HCT116 (cell line): ENCODE data around the gene GTF3C1. TPM values are rescaled to one million over a fixed set of nuclear protein-coding genes. Genes with fewer than 3 reads are reported as not detected.

Experiments used
- ATAC-seq: fragments of 200-7000 bp; cut with Tn5 transposase; 2 replicates; pipeline ENCODE4 v1.9.1; 2020; ENCODE audit warnings: mild to moderate bottlenecking, moderate library complexity
- BruUV-seq: library from RNA; stranded (reverse); fragments of 400-500 nt; replicated peaks from 2 replicates; lab custom pipeline; 2021; lab: Mats Ljungman, UMichigan
- CTCF ChIA-PET: fragments of 300-600 bp; sonication (Branson Sonifier 250); formaldehyde crosslinking; loops from one replicate; lab custom pipeline; 2021; ENCODE audit warnings: antibody characterized with exemption; lab: Charles Lee
- POLR2A ChIA-PET: fragments of 300-600, 350-600 bp; sonication (Branson Sonifier 250); formaldehyde crosslinking; loops from one replicate; lab custom pipeline; 2021; ENCODE audit warnings: antibody characterized with exemption; lab: Charles Lee
- RAD21 ChIA-PET, 2 experiments: fragments of 300-600 bp; sonication (Branson Sonifier 250); formaldehyde crosslinking; loops; one replicate each; lab custom pipeline; 2023; ENCODE audit warnings: low total read pairs in 2 of 2; ENCODE audit not compliant: uncharacterized antibody in 2 of 2, unreplicated experiment in 2 of 2, low non-redundant PET in 1 of 2; lab: Charles Lee
- DNase-seq: peaks from one replicate; pipeline ENCODE4 v3.0.0-alpha.2; 2010; ENCODE audit warnings: low read depth, low spot score
- H2AFZ ChIP-seq: fragments of 200-600 bp; shearing (Covaris generic), sonication (generic); 2 replicates; pipeline ENCODE4 v1.6.1; 2017; ENCODE audit warnings: low read depth, mixed run types, mixed read lengths, antibody characterized with exemption, low read length; ENCODE audit not compliant: poor library complexity, severe bottlenecking
- H3K27ac ChIP-seq: 2 replicates; pipeline ENCODE4 v1.5.1; 2012; ENCODE audit warnings: low read depth, low read length
- H3K27me3 ChIP-seq: fragments of 200-600 bp; sonication (generic); 2 replicates; pipeline ENCODE4 v1.6.1; 2016; ENCODE audit warnings: mixed run types, low read length, mixed read lengths; ENCODE audit not compliant: insufficient read depth
- H3K36me3 ChIP-seq, 2 experiments: fragments of 200-500 bp in 1 of 2; fragments of 200-600 bp in 1 of 2; sonication (Bioruptor generic) in 1 of 2; sonication (generic) in 1 of 2; 2 replicates each; pipeline versions ENCODE4 v1.5.1 to v1.6.1; 2014 to 2016; ENCODE audit warnings: low read length in 2 of 2, inconsistent platforms in 1 of 2, mixed read lengths in 1 of 2, mixed run types in 1 of 2; ENCODE audit not compliant: insufficient read depth in 2 of 2, control insufficient read depth in 1 of 2
- H3K4me1 ChIP-seq, 2 experiments: fragments of 200-600 bp in 1 of 2; sonication (generic) in 1 of 2; 2 replicates each; pipeline versions ENCODE4 v1.5.1 to v1.6.1; 2012 to 2017; ENCODE audit warnings: low read length in 2 of 2, inconsistent platforms in 1 of 2, mild to moderate bottlenecking in 1 of 2, mixed read lengths in 1 of 2, mixed run types in 1 of 2, moderate library complexity in 1 of 2; ENCODE audit not compliant: insufficient read depth in 2 of 2, control insufficient read depth in 1 of 2
- H3K4me2 ChIP-seq: fragments of 200-600 bp; sonication (generic); 2 replicates; pipeline ENCODE4 v1.6.1; 2017; ENCODE audit warnings: mixed run types, low read length, mixed read lengths
- H3K4me3 ChIP-seq, 2 experiments: fragments of 200-600 bp in 1 of 2; sonication (generic) in 1 of 2; replicated peaks in 1 of 2; 2 replicates each; pipeline ENCODE4 v1.5.1; 2011 to 2016; ENCODE audit warnings: low read length in 2 of 2, control low read depth in 1 of 2, low read depth in 1 of 2, mild to moderate bottlenecking in 1 of 2, mixed read lengths in 1 of 2, mixed run types in 1 of 2
- H3K79me2 ChIP-seq: fragments of 200-600 bp; sonication (generic); 2 replicates; pipeline ENCODE4 v1.6.1; 2017; ENCODE audit warnings: mild to moderate bottlenecking, mixed run types, low read length, moderate library complexity, mixed read lengths; ENCODE audit not compliant: insufficient read depth
- H3K9ac ChIP-seq: fragments of 200-600 bp; sonication (generic); 2 replicates; pipeline ENCODE4 v1.6.1; 2016; ENCODE audit warnings: low read length, mixed read lengths
- H3K9me2 ChIP-seq: fragments of 200-600 bp; sonication (generic), shearing (Covaris generic); 2 replicates; pipeline ENCODE4 v1.6.1; 2017; ENCODE audit warnings: mixed run types, mild to moderate bottlenecking, moderate library complexity; ENCODE audit not compliant: insufficient read depth
- H3K9me3 ChIP-seq, 2 experiments: fragments of 200-500 bp in 1 of 2; fragments of 200-600 bp in 1 of 2; sonication (Bioruptor generic) in 1 of 2; sonication (generic) in 1 of 2; 2 replicates each; pipeline ENCODE4 v1.6.1; 2014 to 2017; ENCODE audit warnings: low read length in 2 of 2, mixed read lengths in 2 of 2, inconsistent platforms in 1 of 2, low read depth in 1 of 2, mild to moderate bottlenecking in 1 of 2, mixed run types in 1 of 2, moderate library complexity in 1 of 2; ENCODE audit not compliant: control insufficient read depth in 1 of 2, insufficient read depth in 1 of 2
- H4K20me1 ChIP-seq: fragments of 200-600 bp; sonication (generic), shearing (Covaris generic); 2 replicates; pipeline ENCODE4 v1.6.1; 2017; ENCODE audit warnings: mixed run types, mild to moderate bottlenecking, moderate library complexity; ENCODE audit not compliant: insufficient read depth
- EGR1 ChIP-seq: IDR thresholded peaks from 2 replicates; pipeline ENCODE4 v1.6.1; 2012; ENCODE audit warnings: low read depth
- EZH2 ChIP-seq: fragments of 200-600 bp; sonication (generic); IDR thresholded peaks from 2 replicates; pipeline ENCODE4 v1.6.1; 2017; ENCODE audit warnings: antibody characterized with exemption, mixed run types
- JUND ChIP-seq: IDR thresholded peaks from 2 replicates; pipeline ENCODE4 v1.6.1; 2012
- MAX ChIP-seq: IDR thresholded peaks from 2 replicates; pipeline ENCODE4 v1.6.1; 2012
- POLR2A ChIP-seq: IDR thresholded peaks from 2 replicates; pipeline ENCODE4 v1.7.0; 2011; ENCODE audit warnings: borderline replicate concordance; ENCODE audit not compliant: insufficient read depth, insufficient read length; ENCODE audit errors: extremely low read depth
- POLR2AphosphoS5 ChIP-seq: IDR thresholded peaks from 2 replicates; pipeline ENCODE4 v1.6.1; 2011; ENCODE audit warnings: mild to moderate bottlenecking, low read depth, low read length, moderate library complexity
- RAD21 ChIP-seq: IDR thresholded peaks from 2 replicates; pipeline ENCODE4 v1.6.1; 2012; ENCODE audit warnings: low read depth, mild to moderate bottlenecking
- SIN3A ChIP-seq: IDR thresholded peaks from 2 replicates; pipeline ENCODE4 v1.6.1; 2012; ENCODE audit warnings: low read depth
- SP1 ChIP-seq: IDR thresholded peaks from 2 replicates; pipeline ENCODE4 v1.6.1; 2012; ENCODE audit warnings: low read depth
- TCF7L2 ChIP-seq: IDR thresholded peaks from 2 replicates; pipeline ENCODE4 v1.7.0; 2011; ENCODE audit warnings: borderline replicate concordance, inconsistent platforms; ENCODE audit not compliant: insufficient read depth, insufficient read length; ENCODE audit errors: extremely low read depth
- YY1 ChIP-seq: IDR thresholded peaks from 2 replicates; pipeline ENCODE4 v1.6.1; 2011; ENCODE audit warnings: low read length, low read depth, moderate library complexity, mild to moderate bottlenecking; ENCODE audit not compliant: insufficient replicate concordance; ENCODE audit errors: extremely low read depth
- ZFX ChIP-seq: fragments of 450-650 bp; IDR thresholded peaks from 2 replicates; pipeline ENCODE4 v1.6.1; 2017
- ZNF274 ChIP-seq: fragments of 200-500 bp; sonication (Bioruptor generic); IDR thresholded peaks from 2 replicates; pipeline ENCODE4 v1.6.1; 2014; ENCODE audit warnings: mild to moderate bottlenecking, low read depth, low read length, inconsistent platforms
- intact Hi-C: fragments of 100-400 bp; cut with micrococcal nuclease; formaldehyde crosslinking; loops from 2 replicates; pipeline ENCODE4 v1.10.0; 2022
- total RNA-seq: library from RNA; stranded (reverse); gene quantifications from one replicate; pipeline ENCODE4 v1.2.1, GENCODE V29; 2021; ENCODE audit not compliant: unreplicated experiment

Gene GTF3C1
- total RNA-seq, 1 experiment from 2014 or later, result 97.5 TPM

- Histone ChIP-seq H3K4me3 (no peak overlapping the region), H3K4me1 (peaks cover 0 to 6% of the 10 kb centered on the region in 2 experiments; a peak in 1 of 4 replicates), H3K79me2 (no peaks in the 10 kb centered on the region), H4K20me1 (no peaks in the 10 kb centered on the region), H3K9me2 (no peaks in the 10 kb centered on the region), H3K27ac (no peak overlapping the region), H3K27me3 (no peaks in the 10 kb centered on the region), H2AFZ (no peak overlapping the region), H3K4me2 (no peak overlapping the region), H3K9me3 (no peaks in the 10 kb centered on the region), H3K9ac (no peak overlapping the region), H3K36me3 (peaks cover 42 to 56% of the 10 kb centered on the region in 2 experiments; a peak in 3 of 4 replicates)
- DNase-seq (no peak), ATAC-seq (no peak)
- ChIA-PET CTCF (no interaction called here), POLR2A (no interaction called here), RAD21 (no interaction called here)
- no TSS peak for BruUV-seq
- no peak for TF ChIP-seq ZNF274
- TF ChIP-seq MAX, result no peak
- no peak for TF ChIP-seq POLR2A
- no peak for TF ChIP-seq SP1
- TF ChIP-seq EGR1, result no peak
- no peak for TF ChIP-seq YY1
- TF ChIP-seq JUND, result no peak
- no peak for TF ChIP-seq RAD21
- TF ChIP-seq TCF7L2, result no peak
- TF ChIP-seq POLR2AphosphoS5, result no peak
- no peak for TF ChIP-seq SIN3A
- TF ChIP-seq ZFX, result no peak
- TF ChIP-seq EZH2, result no peak
- intact Hi-C loops, result no loop called here
Observed at GRCh38 chr16:27474041-27474440, 75.7 kb downstream of the GTF3C1 start.
